NCI-H2107 (cell line): ENCODE results near the gene CD40.

Source experiments
- DNase-seq: peaks from one replicate; lab custom pipeline; 2025; lab: John Stamatoyannopoulos, UW

Gene CD40

GRCh38 chr20:46173652-46174468 is 55.7 kb downstream of the CD40 start:
- no peak for DNase-seq

- no peak for DNase-seq
Measured at GRCh38 chr20:46174469-46175126, 56.5 kb downstream of the CD40 start.

- no peak for DNase-seq
Measured at GRCh38 chr20:46175127-46175494, 57.0 kb downstream of the CD40 start.

- peak; percentile 5 for DNase-seq
Measured at GRCh38 chr20:46176739-46177378, 58.7 kb downstream of the CD40 start.

- DNase-seq: no peak
Measured at GRCh38 chr20:46177768-46178167, 59.7 kb downstream of the CD40 start.

- no peak for DNase-seq
Measured at GRCh38 chr20:46178891-46179290, 60.8 kb downstream of the CD40 start.
